ENCODE measurements around the gene TBCC.

- TF ChIP-seq CTCF (IDR thresholded peaks at IDR 0.05) = no peak
- TF ChIP-seq POLR2A (IDR thresholded peaks at IDR 0.05) = no peak
Observed at GRCh38 chr6:42720739-42721138, 25.2 kb downstream of the TBCC start.

All from esophagus squamous epithelium (tissue), 4 donors.